Fibroblast of skin of left biceps (primary cell): ENCODE results near the gene ZBTB11.
A peak's percentile ranks its signal among the peaks of the same experiment; 100 is the strongest.
"Not testable (repeated sequence)": the region's sequence is repeated elsewhere in the genome, so short reads cannot be mapped to it uniquely, and the experiment has no call there.

Experiments
- DNase-seq, 2 experiments: peaks; one replicate each; pipeline ENCODE4 v3.0.0-alpha.2; 2013; ENCODE audit warnings: low read depth in 2 of 2

The ZBTB11 gene

GRCh38 chr3:101676765-101677435 lies at the start of gene ZBTB11:
Gene ZBTB11 (minus strand): TSS chr3:101677132. CDS start chr3:101676914, 218 bp downstream.
- DNase-seq = peak; percentile 100

DNA sequence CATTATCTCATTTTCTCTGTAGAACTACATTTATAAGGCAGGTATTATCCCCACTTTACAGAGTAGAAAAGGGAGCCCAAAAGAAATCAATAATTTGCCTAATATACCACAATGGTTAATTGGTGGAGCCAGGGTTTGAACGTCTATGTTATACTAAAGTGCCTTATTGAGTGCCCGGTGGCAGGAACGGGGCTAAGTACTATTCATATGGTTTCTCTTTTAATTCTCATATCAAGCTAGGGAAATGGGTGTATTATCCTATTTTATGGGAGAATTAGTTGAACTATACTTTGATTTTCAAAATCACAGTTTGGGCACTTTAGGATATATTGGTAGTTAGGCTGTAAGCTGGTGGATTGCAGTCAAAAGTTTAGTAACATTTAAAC lies 49.0 kb upstream of the ZBTB11 start:
- DNase-seq = no peak

- DNase-seq = no peak
Observed at GRCh38 chr3:101725194-101725889, 48.4 kb upstream of the ZBTB11 start.

DNA sequence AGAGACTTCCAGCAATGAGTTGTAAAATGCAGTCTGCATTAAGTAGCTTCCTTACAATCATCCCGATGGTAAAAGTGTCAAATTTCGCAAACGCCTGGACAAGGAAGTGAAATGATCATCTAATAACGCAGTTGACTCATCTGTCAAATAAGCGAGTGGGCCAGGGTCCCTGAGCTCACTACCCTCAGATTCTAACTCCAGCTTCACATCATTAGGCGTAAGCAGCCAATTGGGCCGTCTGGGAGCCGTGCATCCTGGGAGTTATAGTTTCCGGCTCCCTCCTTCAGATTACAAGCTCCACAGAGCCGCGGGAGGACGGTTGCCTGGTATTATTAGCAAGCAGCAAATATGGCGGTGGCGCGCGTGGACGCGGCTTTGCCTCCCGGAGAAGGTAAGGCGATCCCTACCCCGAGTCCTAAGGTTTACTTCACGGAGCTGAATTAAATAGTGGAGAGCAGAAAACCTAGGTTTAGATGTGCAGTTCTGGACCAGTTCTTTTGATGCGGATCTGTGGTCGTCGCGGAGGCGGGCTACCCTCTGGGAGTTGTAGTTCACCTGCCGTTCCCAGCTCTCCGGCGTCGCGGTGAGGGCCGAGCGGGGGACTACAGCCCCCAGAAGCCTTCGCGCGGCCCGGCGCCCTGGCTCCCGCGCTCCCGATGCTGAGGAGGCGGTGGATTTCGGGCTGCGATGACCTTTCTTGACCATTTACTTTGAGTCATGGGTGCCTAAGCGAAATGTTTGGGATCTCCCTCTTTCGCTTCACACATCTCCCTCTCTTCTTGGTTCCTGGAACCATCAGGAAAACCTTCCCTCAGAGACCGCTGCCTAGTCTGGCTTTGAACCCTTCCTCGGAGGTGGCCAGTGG lies 47.6 kb upstream of the ZBTB11 start, which contains the start of gene CEP97:
TSS of gene CEP97 (plus strand) at position 286 of the 865 bp plus-strand sequence. CDS start at position 349, 63 bp downstream.
- DNase-seq = peak; percentile 81 to 83

DNA sequence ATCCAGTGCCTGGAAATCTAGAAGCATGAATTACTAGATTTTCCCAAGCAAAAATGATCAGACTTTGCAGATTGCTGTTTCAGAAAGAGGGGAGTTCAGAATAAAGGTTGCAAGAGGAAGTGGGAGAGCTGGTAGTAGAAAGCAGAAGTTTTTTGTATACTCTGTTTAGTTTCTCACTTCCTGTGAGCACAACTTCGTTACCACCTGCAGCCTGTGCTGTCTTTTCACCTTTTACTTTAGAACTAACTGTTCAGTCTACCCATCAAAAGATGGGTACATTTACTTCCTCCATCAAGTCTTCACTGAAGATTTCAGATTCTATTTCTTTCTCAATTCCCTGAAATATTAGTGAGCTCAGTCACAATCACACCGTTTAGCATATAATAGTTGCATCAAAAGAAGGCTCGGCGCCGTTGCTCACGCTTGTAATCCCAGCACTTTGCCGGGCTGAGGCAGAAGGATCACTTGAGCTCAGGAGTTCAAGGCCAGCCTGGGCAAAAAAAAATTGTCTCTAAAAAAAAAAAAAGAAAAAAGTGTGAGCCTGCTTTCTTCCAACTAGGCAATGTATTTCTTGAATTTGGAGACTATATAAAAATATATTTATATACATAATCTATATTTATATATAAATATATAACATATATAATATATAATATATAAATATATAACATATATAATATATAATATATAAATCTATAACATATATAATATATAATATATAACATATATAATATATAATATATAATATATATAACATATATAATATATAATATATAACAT lies 45.7 kb upstream of the ZBTB11 start:
- DNase-seq = no peak

- DNase-seq = no peak
Observed at GRCh38 chr3:101720851-101721840, 44.2 kb upstream of the ZBTB11 start.

DNA sequence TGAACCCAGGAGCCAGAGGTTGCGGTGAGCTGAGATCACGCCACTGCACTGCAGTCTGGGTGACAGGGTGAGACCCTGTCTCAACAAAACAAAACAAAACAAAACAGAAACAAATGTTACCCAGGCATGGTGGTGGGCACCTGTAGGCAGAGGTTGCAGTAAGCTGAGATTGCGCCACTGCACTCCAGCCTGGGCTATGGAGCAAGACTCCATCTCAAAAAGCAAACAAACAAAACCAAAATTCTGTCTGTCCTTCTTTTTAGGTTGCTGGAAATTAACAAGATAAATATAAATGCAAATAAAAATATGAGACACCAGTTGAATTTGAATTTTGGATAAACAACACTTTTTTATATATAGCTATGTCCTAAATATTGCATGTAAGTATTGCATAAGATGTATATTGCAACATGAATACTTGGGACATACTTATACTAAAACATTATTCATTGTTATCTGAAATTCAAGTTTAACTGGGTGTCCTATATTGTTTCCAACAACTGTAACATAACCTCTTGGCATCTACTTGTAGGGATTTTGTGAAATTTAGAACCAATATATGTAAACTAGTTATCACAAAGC lies 42.8 kb upstream of the ZBTB11 start:
- no peak for DNase-seq

DNA sequence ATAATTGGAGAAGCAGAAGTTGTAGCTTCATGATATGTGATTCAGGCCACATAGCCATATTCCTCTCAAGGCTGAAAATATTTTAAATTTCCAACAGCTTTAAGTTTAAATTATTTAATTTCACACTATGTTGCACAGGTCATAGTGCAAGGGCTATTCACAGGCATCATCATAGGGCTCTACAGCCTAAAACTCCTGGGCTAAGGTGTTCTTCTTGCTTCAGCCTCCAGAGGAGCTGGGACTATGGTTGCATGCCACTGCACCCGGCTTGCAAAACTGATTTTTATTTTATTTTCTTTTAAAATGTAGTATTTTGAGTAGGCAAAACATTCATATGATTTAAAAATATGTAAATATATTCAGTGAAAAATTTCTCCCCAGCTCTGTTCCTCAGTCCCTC lies 41.5 kb upstream of the ZBTB11 start:
- DNase-seq = no peak

GRCh38 chr3:101709126-101709525 lies 32.2 kb upstream of the ZBTB11 start:
- no peak for DNase-seq

DNA sequence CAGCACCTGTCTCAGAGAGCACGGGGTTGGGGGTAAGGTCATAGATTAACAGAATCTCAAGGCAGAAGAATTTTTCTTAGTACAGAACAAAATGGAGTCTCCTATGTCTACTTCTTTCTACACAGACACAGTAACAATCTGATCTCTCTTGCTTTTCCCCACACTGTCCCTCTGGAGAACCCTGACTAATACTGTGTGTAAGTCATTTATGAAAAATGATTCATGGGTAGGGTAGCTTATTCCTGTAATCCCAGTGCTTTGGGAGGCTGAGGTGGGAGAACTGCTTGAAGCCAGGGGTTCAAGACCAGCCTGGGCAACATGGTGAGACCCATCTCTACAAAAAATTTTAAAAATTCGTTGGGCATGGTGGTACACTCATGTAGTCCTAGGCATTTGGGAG lies 27.7 kb upstream of the ZBTB11 start:
- DNase-seq = not testable (repeated sequence)

GRCh38 chr3:101703169-101703568 lies 26.2 kb upstream of the ZBTB11 start:
- no peak for DNase-seq

- DNase-seq = no peak
Observed at GRCh38 chr3:101702726-101703125, 25.8 kb upstream of the ZBTB11 start.

GRCh38 chr3:101701696-101702634 lies 25.0 kb upstream of the ZBTB11 start:
- no peak for DNase-seq

- no peak for DNase-seq
Observed at GRCh38 chr3:101695779-101696372, 18.9 kb upstream of the ZBTB11 start.

DNA sequence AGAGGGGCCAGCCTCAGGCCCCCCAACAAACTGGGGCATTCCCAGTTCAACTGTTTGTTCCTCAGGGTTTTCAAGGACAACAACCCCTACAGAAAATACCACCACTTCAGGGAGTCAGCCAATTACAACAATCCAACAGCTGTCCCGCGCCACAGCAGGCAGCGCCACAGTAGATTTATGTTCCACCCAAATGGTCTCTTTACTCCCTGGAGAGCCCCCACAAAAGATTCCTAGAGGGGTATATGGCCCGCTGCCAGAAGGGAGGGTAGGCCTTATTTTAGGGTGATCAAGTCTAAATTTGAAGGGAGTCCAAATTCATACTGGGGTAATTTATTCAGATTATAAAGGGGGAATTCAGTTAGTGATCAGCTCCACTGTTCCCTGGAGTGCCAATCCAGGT lies 17.9 kb upstream of the ZBTB11 start:
- DNase-seq = not testable (repeated sequence)

GRCh38 chr3:101693540-101693939 lies 16.6 kb upstream of the ZBTB11 start:
- not testable (repeated sequence) for DNase-seq

GRCh38 chr3:101691685-101692671 lies 15.0 kb upstream of the ZBTB11 start:
- DNase-seq = not testable (repeated sequence)
